Activated CD4-positive, alpha-beta T cell treated with anti-CD3 and anti-CD28 coated beads, Interleukin-2, amount 50 U/mL, for 4 hours (primary cell): Measurements from ENCODE around the gene PFAS.
"Not testable (repeated sequence)": the region's sequence is repeated elsewhere in the genome, so short reads cannot be mapped to it uniquely, and the experiment has no call there.

Source experiments
- DNase-seq, 2 experiments: peaks; one replicate each; pipeline ENCODE4 v3.0.0-alpha.2; 2020

Gene PFAS, protein sequence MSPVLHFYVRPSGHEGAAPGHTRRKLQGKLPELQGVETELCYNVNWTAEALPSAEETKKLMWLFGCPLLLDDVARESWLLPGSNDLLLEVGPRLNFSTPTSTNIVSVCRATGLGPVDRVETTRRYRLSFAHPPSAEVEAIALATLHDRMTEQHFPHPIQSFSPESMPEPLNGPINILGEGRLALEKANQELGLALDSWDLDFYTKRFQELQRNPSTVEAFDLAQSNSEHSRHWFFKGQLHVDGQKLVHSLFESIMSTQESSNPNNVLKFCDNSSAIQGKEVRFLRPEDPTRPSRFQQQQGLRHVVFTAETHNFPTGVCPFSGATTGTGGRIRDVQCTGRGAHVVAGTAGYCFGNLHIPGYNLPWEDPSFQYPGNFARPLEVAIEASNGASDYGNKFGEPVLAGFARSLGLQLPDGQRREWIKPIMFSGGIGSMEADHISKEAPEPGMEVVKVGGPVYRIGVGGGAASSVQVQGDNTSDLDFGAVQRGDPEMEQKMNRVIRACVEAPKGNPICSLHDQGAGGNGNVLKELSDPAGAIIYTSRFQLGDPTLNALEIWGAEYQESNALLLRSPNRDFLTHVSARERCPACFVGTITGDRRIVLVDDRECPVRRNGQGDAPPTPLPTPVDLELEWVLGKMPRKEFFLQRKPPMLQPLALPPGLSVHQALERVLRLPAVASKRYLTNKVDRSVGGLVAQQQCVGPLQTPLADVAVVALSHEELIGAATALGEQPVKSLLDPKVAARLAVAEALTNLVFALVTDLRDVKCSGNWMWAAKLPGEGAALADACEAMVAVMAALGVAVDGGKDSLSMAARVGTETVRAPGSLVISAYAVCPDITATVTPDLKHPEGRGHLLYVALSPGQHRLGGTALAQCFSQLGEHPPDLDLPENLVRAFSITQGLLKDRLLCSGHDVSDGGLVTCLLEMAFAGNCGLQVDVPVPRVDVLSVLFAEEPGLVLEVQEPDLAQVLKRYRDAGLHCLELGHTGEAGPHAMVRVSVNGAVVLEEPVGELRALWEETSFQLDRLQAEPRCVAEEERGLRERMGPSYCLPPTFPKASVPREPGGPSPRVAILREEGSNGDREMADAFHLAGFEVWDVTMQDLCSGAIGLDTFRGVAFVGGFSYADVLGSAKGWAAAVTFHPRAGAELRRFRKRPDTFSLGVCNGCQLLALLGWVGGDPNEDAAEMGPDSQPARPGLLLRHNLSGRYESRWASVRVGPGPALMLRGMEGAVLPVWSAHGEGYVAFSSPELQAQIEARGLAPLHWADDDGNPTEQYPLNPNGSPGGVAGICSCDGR (N-terminal part only)

DNA sequence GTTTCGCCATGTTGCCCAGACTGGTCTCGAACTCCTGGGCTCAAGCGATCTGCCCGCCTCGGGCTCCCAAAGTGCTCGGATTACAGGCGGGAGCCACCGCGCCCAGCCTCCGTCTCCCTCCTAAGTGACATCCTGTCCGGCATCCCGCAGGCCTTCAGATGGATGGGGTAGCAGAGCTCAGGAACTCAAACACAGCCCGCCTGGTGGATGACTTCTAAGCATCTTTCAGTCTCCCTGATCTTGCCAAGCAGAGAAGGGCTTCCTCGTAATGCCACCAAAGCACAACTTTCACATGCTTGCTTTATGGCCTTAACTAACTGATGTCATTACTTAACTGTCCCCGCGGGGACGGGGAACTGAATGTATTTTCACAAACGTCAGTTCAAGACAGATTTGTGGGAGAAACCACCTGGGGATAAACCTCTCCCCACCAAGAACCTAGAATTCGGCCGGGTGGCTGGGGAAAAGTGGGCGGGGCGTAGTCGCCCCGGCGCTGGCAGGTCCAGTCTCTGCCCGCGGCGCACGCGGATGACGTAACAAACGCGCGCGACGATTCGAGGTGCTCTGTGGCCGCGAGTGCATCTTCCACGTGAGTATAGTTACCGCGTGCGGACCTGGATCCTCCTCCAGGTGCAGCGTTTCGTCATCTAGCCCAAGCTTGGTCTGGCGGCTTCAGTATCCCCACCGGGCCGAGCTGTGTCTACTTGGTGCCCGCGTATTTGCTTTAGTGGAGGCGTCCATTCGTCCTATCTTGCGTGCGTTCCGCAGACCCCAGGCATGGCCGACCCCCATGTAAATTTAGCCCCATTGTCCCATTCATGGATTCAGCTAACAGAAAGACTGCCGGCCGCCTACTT, at the start of gene PFAS:
TSS of gene PFAS (plus strand) at position 539 of the 857 bp plus-strand sequence. CDS start 4,649 bp downstream, outside the sequence.
- DNase-seq: peak; percentile 95 to 96

DNA sequence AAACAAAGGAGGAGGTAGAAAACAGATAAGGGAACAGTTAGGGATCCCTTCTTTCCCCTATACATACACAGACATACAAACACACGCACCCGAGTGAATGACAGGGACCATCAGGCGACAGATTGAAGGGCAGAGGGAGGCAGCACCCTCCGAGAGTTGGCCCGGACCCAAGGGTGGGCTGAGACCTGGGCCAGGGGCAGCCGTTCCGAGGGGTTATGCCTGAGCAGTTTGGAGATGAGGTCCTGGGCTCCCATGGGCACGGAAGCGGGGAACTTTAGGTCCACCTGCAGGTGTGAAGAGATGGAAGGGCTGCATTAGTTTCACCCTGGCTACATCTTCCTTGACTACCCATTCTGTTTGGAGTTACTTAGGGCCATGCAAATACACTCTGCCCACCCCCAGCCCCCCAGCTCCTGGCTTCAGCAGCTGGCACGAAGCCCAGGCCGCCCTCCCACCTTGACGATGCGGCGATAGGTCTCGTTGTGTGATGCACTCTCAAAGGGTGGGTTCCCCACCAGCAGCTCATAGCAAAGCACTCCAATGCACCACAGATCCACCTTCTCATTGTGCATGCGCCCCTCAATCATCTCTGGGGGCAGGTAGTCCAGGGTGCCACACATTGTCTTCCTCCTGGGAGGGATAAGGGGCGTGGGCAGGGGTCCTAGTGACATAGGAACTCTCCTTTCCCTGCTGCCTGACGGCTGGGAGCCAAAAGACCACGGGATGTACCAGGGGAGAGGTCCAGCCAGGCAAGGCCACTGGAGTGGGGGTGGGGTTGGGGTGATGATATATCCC, 44.1 kb upstream of the PFAS start:
- DNase-seq: no peak

GRCh38 chr17:8206536-8206935, 42.6 kb upstream of the PFAS start:
- no peak for DNase-seq

DNA sequence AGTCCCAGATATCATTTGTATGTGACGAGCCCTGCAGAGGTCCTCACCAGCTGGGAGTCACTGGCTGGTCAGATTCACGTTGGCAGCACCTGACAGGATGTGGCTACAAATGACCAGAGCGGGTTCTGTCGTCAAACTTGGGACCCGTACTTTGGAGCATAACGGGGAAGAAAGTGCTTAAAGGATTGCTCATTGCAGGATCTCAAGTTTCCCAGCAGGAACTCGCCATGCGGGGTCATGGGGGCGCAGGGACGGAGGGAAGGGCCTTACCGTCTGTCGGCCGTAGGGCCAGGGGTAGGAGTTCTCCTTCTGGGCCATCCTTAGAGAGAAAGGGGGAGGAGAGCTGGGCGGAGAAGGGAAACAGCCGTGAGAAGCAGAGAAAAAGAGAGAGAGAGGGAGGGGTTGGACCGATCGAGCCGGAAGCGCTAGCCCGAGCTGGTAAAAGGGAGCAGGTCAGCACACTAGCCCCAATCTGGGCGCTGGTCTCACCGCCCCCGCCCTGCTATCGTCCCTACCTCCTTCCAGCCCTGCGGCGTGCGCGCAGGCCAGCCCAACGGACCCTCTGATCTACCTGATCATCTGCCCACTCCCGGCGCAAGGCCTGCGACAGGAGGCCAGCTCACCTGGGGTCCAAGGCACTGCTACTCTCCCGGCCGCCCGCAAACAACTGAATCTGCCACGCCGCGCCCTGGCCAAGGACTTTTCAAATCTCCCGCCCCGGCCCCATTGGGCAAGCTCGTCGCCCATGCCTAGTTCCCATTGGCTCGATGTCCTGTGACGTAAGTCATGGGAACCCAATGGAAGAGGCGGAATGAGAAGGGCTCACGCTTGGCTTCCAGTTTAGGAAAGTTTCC, 39.0 kb upstream of the PFAS start, which contains the start of gene AURKB:
TSS of gene AURKB (minus strand) at position 669 of the 854 bp plus-strand sequence. CDS start at position 318, 351 bp downstream.
- peak; percentile 89 to 91 for DNase-seq

DNA sequence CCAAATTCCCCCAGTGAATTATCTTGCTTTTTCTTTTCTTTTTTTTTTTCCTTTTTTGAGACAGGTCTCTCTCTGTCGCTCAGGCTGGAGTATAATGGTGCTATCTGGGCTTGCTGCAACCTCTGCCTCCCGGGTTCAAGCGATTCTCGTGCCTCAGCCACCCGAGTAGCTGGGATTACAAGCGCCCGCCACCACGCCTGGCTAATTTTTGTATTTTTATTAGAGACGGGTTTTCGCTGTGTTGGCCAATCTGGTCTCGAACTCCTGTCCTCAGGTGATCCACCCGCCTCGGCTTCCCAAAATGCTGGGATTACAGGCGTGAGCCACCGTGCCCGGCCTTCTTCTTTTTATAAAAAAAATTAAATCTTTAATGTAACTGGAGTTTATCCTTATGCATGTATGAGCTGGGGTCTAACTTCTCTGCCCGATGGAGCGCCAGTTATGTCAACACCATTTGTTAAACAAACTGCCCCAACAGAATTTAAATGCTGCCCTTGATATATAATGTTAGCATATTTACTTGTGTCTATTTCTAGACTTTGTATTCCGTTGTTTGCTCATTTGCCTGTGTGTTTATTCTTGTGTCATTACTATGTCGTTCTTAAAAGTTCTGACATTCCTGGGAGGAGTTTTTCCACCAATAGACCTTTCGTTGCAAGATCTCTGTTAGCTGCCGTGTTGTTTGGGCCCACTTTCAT, 38.2 kb upstream of the PFAS start:
- no peak for DNase-seq

GRCh38 chr17:8212312-8213180, 36.5 kb upstream of the PFAS start:
- no peak for DNase-seq

- not testable (repeated sequence) for DNase-seq
Measured at GRCh38 chr17:8214000-8214399, 35.1 kb upstream of the PFAS start.

DNA sequence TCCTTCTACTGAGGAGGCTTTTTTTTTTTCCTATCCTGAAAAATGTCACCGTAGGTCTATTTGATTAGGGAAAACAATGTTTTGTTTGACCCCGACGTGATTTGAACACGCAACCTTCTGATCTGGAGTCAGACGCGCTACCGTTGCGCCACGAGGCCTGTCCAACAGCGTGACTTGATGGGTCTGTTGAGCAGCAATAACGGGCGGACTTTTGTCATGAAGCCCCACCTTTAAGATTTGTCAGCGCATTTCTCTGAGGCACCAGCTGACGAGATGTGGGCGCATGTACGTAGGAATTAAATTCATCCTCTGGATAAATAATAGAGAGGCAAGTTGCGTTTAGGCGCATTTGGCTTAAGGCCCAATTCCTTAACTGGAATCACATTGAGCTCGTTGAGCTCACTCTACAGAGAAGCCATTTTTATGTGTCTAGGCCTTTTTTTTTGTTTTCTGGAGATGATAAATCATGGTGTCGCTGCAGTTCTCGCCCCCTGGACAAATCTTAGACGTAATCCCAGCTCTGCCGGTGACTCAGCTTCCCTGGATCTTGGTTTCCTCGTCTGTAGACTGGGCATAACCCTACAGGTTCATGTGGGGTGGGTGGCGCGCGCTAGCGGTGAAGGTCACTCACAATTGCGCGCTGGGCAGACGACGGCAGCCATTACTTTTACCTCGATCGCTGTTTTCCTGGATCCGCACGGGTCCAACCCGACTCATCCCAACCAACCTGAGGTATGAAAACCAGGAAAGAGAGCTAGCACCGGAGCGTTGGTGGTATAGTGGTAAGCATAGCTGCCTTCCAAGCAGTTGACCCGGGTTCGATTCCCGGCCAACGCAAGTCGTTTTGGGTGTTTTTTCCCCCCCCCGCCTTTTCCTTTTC, 28.1 kb upstream of the PFAS start:
- DNase-seq: peak; percentile 81 to 82

- DNase-seq: peak; percentile 86 to 87
Measured at GRCh38 chr17:8221663-8222379, 27.3 kb upstream of the PFAS start.

DNA sequence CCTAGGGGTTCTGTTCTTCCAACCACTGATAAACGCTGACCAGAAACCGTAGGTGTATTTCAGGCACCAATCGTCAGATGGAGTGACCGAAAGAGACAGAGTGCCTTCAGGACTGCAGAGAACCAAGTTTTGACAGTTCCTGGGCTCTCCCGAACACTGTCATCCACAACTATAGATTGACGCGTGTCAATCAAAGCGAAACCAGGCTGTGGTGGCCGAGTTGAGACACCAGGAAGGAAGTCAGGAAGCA, 26.8 kb upstream of the PFAS start:
- DNase-seq: no peak

GRCh38 chr17:8222630-8223355, 26.3 kb upstream of the PFAS start:
- peak; percentile 82 to 84 for DNase-seq

GRCh38 chr17:8223356-8224126, 25.5 kb upstream of the PFAS start:
- DNase-seq: peak; percentile 38 to 43

DNA sequence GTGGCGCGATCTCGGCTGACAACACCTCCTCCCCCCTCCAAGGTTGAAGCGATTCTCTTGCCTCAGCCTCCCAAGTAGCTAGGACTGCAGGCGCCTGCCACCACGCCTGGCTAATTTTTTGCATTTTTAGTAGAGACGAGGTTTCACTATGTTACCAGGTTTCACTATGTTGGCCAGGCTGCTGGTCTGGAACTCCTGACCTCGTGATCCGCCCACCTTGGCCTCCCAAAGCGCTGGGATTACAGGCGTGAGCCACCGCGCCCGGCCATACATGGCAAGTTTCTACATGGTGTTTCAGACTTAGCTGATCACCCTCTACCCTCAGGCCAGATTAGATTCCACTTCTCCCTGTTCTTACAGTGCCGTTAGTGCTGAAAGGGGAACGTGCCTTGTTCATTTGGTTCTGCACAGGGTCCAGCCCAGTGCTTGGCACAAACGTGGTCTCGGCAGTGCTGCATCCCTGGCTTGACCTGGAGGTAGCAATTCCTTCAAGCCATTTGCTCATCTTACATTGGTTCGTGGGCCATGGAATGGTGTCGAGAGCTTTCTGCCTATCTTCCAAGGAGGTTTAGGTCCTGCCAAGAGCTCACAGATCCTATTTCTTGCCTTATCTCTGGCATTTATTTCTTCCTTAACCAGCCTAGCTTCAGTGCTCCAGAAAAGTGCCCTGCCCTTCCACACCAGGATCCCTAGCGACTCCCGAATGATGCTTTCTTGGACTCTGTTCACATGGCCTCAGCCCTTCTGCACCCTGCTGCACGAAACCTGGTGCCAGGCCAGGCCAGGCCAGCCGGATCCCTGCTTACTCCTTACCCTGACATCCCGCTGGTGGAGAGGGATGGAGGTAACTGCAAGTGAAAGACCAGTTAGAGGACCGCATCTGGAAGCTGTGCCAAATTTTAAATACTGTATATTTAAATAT, 23.9 kb upstream of the PFAS start:
- no peak for DNase-seq
